Kidney (tissue), 14 donors: ENCODE results near the gene RIMKLA. TPM values are rescaled to one million over a fixed set of nuclear protein-coding genes. Genes with fewer than 3 reads are reported as not detected.

Source experiments
- DNase-seq, 5 donors: peaks; one replicate each; pipeline ENCODE4 v3.0.0-alpha.2; 2013 to 2020
- FAIRE-seq: peaks from 2 replicates; lab custom pipeline; 2012; peaks lifted over from hg19 to GRCh38; lab: Jason Lieb, UNC
- H3K27ac ChIP-seq, 2 donors: one replicate each; pipeline ENCODE4 v1.7.0; 2013; ENCODE audit warnings: low read depth in 2 of 2, low read length in 2 of 2, inconsistent platforms in 1 of 2
- H3K27me3 ChIP-seq: one replicate; pipeline ENCODE4 v1.7.1; 2013; ENCODE audit warnings: low read length, inconsistent platforms; ENCODE audit not compliant: control insufficient read depth, insufficient read depth
- H3K36me3 ChIP-seq, 3 donors: one replicate each; pipeline versions ENCODE4 v1.7.0 to v1.7.1; 2013; ENCODE audit warnings: low read length in 3 of 3, control low read depth in 1 of 3, inconsistent platforms in 1 of 3; ENCODE audit not compliant: insufficient read depth in 3 of 3, control insufficient read depth in 2 of 3
- H3K4me1 ChIP-seq, 3 donors: one replicate each; pipeline versions ENCODE4 v1.7.0 to v1.7.1; 2013; ENCODE audit warnings: low read length in 3 of 3, inconsistent platforms in 1 of 3, low read depth in 1 of 3; ENCODE audit not compliant: control insufficient read depth in 2 of 3, insufficient read depth in 2 of 3
- H3K4me3 ChIP-seq, 3 donors: one replicate each; pipeline versions ENCODE4 v1.7.0 to v1.8.1; 2013; ENCODE audit warnings: low read length in 3 of 3, control low read depth in 1 of 3, inconsistent platforms in 1 of 3
- H3K9ac ChIP-seq, 3 donors: one replicate each; pipeline versions ENCODE4 v1.7.0 to v1.7.1; 2013; ENCODE audit warnings: low read length in 3 of 3, control low read depth in 1 of 3, inconsistent platforms in 1 of 3
- H3K9me3 ChIP-seq, 3 donors: one replicate each; pipeline versions ENCODE4 v1.7.0 to v1.7.1; 2013; ENCODE audit warnings: low read length in 3 of 3, control low read depth in 1 of 3, inconsistent platforms in 1 of 3; ENCODE audit not compliant: control insufficient read depth in 2 of 3, insufficient read depth in 1 of 3
- intact Hi-C: fragments of 100-400 bp; cut with DNase I; formaldehyde crosslinking; loops from one replicate; pipeline ENCODE4 v1.11.1; 2022
- polyA plus RNA-seq: library from polyadenylated mRNA; stranded (reverse); fragments of 350-450 nt; fragmentation: Illumina TruSeq; extraction: RNeasy Lipid Tissue Mini Kit (QIAGEN cat#74804); gene quantifications from one replicate; pipeline ENCODE4 v1.2.3, GENCODE V29; 2014; ENCODE audit warnings: low read depth, low replicate concordance; ENCODE audit not compliant: insufficient read depth
- total RNA-seq: library from RNA; stranded (reverse); fragmentation: NEBNext Ultra II Directional; extraction: Animal tissue kit (Norgen Biotek cat#: 25700); gene quantifications from one replicate; pipeline ENCODE4 v1.2.1, GENCODE V29; 2021
- TF ChIP-seq, protein P1 (sequence below): IDR thresholded peaks from 3 replicates; pipeline ENCODE4 v1.5.1; 2012; ENCODE audit warnings: mild to moderate bottlenecking, moderate library complexity, borderline replicate concordance; ENCODE audit not compliant: insufficient read depth; ENCODE audit errors: extremely low read depth
- donor health status: control.
- donor health status: control.
- donor health status: control.
- donor health status: control.
- donor health status: control.
- donor health status: DM: yes; HTN: yes; CAD: no.
- donor health status: Normal renal cell carcinoma (clear cell type).

The RIMKLA gene
- total and polyA plus RNA-seq, 2 donors from 2014 or later: 1.1 to 3.3 TPM

DNA sequence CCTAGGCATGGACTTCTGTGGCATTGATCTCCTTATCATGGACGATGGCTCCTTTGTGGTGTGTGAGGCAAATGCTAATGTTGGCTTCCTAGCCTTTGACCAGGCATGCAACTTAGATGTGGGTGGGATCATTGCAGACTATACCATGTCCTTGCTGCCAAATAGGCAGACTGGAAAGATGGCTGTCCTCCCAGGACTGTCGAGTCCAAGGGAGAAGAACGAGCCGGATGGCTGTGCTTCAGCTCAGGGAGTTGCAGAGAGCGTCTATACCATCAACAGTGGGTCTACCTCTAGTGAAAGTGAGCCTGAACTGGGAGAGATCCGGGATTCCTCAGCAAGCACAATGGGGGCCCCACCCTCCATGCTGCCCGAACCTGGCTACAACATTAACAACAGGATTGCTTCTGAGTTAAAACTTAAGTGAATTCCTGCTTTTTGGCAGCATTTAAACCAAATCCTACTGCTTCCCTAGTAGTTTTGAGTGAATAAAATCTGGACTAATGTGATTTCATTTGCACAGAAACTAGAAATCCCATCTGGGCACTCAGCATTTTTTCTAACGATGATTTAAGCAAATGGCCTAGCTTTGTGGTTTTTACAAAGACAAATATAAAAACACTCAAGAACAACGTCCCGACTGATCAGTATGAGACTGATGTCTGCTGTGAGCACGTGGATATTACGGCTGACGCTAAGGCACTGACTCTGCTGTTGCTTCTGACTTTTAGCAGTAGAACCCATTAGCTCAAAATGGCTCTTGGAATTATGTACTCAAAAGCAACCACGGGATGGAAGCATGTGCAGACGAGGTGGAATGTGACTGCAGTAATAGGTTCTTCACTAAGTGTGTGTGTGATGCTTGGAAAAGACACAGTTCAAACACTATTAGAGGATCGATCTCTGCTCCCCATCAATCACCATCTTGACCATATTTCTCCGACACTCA lies 34.2 kb downstream of the RIMKLA start:
- TF ChIP-seq, protein P1, sequence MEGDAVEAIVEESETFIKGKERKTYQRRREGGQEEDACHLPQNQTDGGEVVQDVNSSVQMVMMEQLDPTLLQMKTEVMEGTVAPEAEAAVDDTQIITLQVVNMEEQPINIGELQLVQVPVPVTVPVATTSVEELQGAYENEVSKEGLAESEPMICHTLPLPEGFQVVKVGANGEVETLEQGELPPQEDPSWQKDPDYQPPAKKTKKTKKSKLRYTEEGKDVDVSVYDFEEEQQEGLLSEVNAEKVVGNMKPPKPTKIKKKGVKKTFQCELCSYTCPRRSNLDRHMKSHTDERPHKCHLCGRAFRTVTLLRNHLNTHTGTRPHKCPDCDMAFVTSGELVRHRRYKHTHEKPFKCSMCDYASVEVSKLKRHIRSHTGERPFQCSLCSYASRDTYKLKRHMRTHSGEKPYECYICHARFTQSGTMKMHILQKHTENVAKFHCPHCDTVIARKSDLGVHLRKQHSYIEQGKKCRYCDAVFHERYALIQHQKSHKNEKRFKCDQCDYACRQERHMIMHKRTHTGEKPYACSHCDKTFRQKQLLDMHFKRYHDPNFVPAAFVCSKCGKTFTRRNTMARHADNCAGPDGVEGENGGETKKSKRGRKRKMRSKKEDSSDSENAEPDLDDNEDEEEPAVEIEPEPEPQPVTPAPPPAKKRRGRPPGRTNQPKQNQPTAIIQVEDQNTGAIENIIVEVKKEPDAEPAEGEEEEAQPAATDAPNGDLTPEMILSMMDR: no peak
- Histone ChIP-seq H3K27me3 (no peaks in the 10 kb centered on the region), H3K4me3 (no peak overlapping the region), H3K4me1 (no peaks in the 10 kb centered on the region), H3K27ac (no peak overlapping the region), H3K9ac (no peak overlapping the region), H3K36me3 (no peaks in the 10 kb centered on the region), H3K9me3 (no peaks in the 10 kb centered on the region)
- FAIRE-seq: no peak
- no peak for DNase-seq
- intact Hi-C loops: no loop called here

DNA sequence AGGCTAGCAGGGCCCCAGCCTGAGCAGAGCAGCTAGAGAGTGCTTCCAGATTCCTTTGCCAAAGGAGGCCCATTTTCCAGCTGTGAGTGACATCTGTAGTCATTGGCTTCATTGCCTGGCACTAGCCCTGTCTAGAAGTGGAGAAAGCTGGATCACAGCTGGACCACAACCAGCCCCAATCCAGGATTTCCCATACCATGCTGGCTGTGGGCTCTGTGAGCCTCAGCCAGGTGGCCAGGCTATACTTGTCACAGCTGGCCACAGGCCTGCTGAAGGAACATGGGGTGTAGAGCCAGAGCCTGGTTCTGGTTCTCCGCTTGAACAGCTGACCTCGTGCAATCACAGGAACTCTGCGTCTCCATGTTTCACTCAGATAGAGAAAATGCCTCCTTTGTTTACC lies 36.6 kb downstream of the RIMKLA start:
- intact Hi-C loops: no loop called here
- FAIRE-seq (no peak), DNase-seq (no peak)
- Histone ChIP-seq H3K4me1 (no peaks in the 10 kb centered on the region), H3K27me3 (no peaks in the 10 kb centered on the region), H3K9me3 (no peaks in the 10 kb centered on the region), H3K36me3 (no peaks in the 10 kb centered on the region), H3K9ac (no peak overlapping the region), H3K27ac (no peak overlapping the region), H3K4me3 (no peak overlapping the region)
- TF ChIP-seq, protein P1: no peak

DNA sequence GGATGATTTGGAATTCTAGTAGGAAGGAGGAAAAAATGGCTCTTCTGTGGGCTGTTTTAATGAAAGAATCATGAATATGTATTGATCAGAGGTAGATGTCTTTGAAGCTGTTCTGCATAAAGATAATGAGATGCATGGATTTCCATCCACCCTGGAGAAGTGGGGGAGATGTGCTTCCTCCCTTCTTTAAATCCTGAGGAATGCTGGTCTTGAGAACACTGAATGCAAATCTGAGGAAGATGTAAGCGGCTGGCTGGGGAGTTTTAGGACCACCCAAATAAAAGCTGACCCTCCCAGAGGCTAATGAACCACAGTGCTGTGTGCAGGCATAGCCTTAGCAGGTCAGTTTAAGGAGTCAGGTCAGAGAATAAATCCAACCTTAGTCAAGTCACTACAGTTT lies 37.9 kb downstream of the RIMKLA start:
- Histone ChIP-seq H3K4me3 (no peak overlapping the region), H3K9ac (no peak overlapping the region), H3K4me1 (no peaks in the 10 kb centered on the region), H3K9me3 (no peaks in the 10 kb centered on the region), H3K27ac (no peak overlapping the region), H3K36me3 (no peaks in the 10 kb centered on the region), H3K27me3 (no peaks in the 10 kb centered on the region)
- TF ChIP-seq, protein P1: no peak
- DNase-seq (no peak), FAIRE-seq (no peak)
- intact Hi-C loops: no loop called here
